Liver (tissue), 9 donors: ENCODE results near the gene ZFP57. TPM values are rescaled to one million over a fixed set of nuclear protein-coding genes. Genes with fewer than 3 reads are reported as not detected.

Experiments used
- DNase-seq: peaks from one replicate; pipeline ENCODE4 v3.0.0-alpha.2; 2017; ENCODE audit warnings: low spot score
- H3K27ac ChIP-seq, 2 donors: one replicate each; pipeline ENCODE4 v1.7.0; 2013; ENCODE audit warnings: inconsistent platforms in 2 of 2, low read length in 2 of 2, control low read depth in 1 of 2, low read depth in 1 of 2, mild to moderate bottlenecking in 1 of 2
- H3K27me3 ChIP-seq, 4 donors: one replicate each; pipeline versions ENCODE4 v1.6.1 to v1.7.0; 2013; ENCODE audit warnings: low read length in 3 of 4, inconsistent platforms in 1 of 4, mild to moderate bottlenecking in 1 of 4, moderate library complexity in 1 of 4; ENCODE audit not compliant: control insufficient read depth in 4 of 4, insufficient read depth in 4 of 4
- H3K36me3 ChIP-seq, 4 donors: one replicate each; pipeline versions ENCODE4 v1.6.1 to v1.7.0; 2013; ENCODE audit warnings: low read length in 3 of 4, mild to moderate bottlenecking in 3 of 4, low read depth in 1 of 4, moderate library complexity in 1 of 4; ENCODE audit not compliant: control insufficient read depth in 4 of 4, insufficient read depth in 3 of 4
- H3K4me1 ChIP-seq, 4 donors: one replicate each; pipeline versions ENCODE4 v1.6.1 to v1.7.0; 2013; ENCODE audit warnings: low read length in 3 of 4, mild to moderate bottlenecking in 3 of 4, moderate library complexity in 1 of 4; ENCODE audit not compliant: control insufficient read depth in 4 of 4, insufficient read depth in 4 of 4
- H3K4me3 ChIP-seq, 3 donors: one replicate each; pipeline versions ENCODE4 v1.6.1 to v1.7.0; 2013; ENCODE audit warnings: low read length in 3 of 3, control low read depth in 1 of 3, low read depth in 1 of 3, mild to moderate bottlenecking in 1 of 3
- H3K9ac ChIP-seq, 2 donors: one replicate each; pipeline ENCODE4 v1.7.0; 2013; ENCODE audit warnings: low read length in 2 of 2, mild to moderate bottlenecking in 2 of 2, moderate library complexity in 2 of 2, control low read depth in 1 of 2, low read depth in 1 of 2
- H3K9me3 ChIP-seq, 4 donors: one replicate each; pipeline versions ENCODE4 v1.6.1 to v1.7.0; 2013; ENCODE audit warnings: low read length in 3 of 4; ENCODE audit not compliant: control insufficient read depth in 4 of 4
- ATF3 ChIP-seq: IDR thresholded peaks from 2 replicates; pipeline ENCODE4 v1.6.1; 2016; ENCODE audit warnings: antibody characterized with exemption
- CTCF ChIP-seq: fragments of 150-350 bp; IDR thresholded peaks from 2 replicates; pipeline ENCODE4 v1.5.1; 2017; ENCODE audit warnings: improper control_type of control experiment, low read depth, low read length; ENCODE audit not compliant: missing input control
- EGR1 ChIP-seq, 2 donors: IDR thresholded peaks; 2 replicates each; pipeline ENCODE4 v1.6.1; 2016 to 2018; ENCODE audit warnings: antibody characterized with exemption in 2 of 2, low read depth in 2 of 2
- FOXA1 ChIP-seq: IDR thresholded peaks from 2 replicates; pipeline ENCODE4 v1.6.1; 2016; ENCODE audit warnings: antibody characterized with exemption
- FOXA2 ChIP-seq: IDR thresholded peaks from 2 replicates; pipeline ENCODE4 v1.6.1; 2016; ENCODE audit warnings: antibody characterized with exemption
- GABPA ChIP-seq, 2 donors: IDR thresholded peaks in 1 of 2; conservative IDR thresholded peaks in 1 of 2; 2 replicates each; pipeline ENCODE4 v1.6.1; 2016; ENCODE audit warnings: antibody characterized with exemption in 2 of 2, mild to moderate bottlenecking in 1 of 2, moderate library complexity in 1 of 2
- HNF4A ChIP-seq, 2 donors: conservative IDR thresholded peaks; 2 replicates each; pipeline ENCODE4 v1.6.1; 2016; ENCODE audit warnings: antibody characterized with exemption in 2 of 2, mild to moderate bottlenecking in 2 of 2
- HNF4G ChIP-seq: IDR thresholded peaks from 2 replicates; pipeline ENCODE4 v1.6.1; 2016; ENCODE audit warnings: antibody characterized with exemption
- JUND ChIP-seq, 2 donors: IDR thresholded peaks; 2 replicates each; pipeline ENCODE4 v1.6.1; 2016; ENCODE audit warnings: antibody characterized with exemption in 2 of 2
- NR2F2 ChIP-seq: IDR thresholded peaks from 2 replicates; pipeline ENCODE4 v1.6.1; 2016; ENCODE audit warnings: antibody characterized with exemption
- RAD21 ChIP-seq, 2 donors: IDR thresholded peaks; 2 replicates each; pipeline ENCODE4 v1.6.1; 2016; ENCODE audit warnings: antibody characterized with exemption in 2 of 2, mild to moderate bottlenecking in 2 of 2
- REST ChIP-seq: IDR thresholded peaks from 2 replicates; pipeline ENCODE4 v1.6.1; 2016; ENCODE audit warnings: antibody characterized with exemption, mild to moderate bottlenecking
- RXRA ChIP-seq, 2 donors: IDR thresholded peaks; 2 replicates each; pipeline ENCODE4 v1.6.1; 2017 to 2018; ENCODE audit warnings: antibody characterized with exemption in 2 of 2, mild to moderate bottlenecking in 1 of 2
- SP1 ChIP-seq: IDR thresholded peaks from 2 replicates; pipeline ENCODE4 v1.6.1; 2018; ENCODE audit warnings: antibody characterized with exemption, mild to moderate bottlenecking
- TAF1 ChIP-seq: conservative IDR thresholded peaks from 2 replicates; pipeline ENCODE4 v1.6.1; 2016; ENCODE audit warnings: antibody characterized with exemption, mild to moderate bottlenecking
- YY1 ChIP-seq: IDR thresholded peaks from 2 replicates; pipeline ENCODE4 v1.6.1; 2016; ENCODE audit warnings: antibody characterized with exemption, mild to moderate bottlenecking
- ZBTB33 ChIP-seq: IDR thresholded peaks from 2 replicates; pipeline ENCODE4 v1.6.1; 2016; ENCODE audit warnings: antibody characterized with exemption
- WGBS: extraction: QIAGEN DNeasy Blood & Tissue Kit; methylation state at CpG from one replicate; pipeline ENCODE4 v1.1.7; 2013; 5-methylcytosine and 5-hydroxymethylcytosine counted together
- polyA plus RNA-seq, 2 donors: library from polyadenylated mRNA; stranded (reverse) in 1 of 2; unstranded in 1 of 2; fragments of 200-250 nt in 1 of 2; fragments of >200 nt in 1 of 2; fragmentation: Nextera tagmentation in 1 of 2; extraction: Ambion mirVana in 1 of 2; gene quantifications; one replicate each; pipeline versions ENCODE4 v1.2.1 to v1.2.3, GENCODE V29; 2013 to 2015
- total RNA-seq, 2 donors: library from RNA; depleted of rRNA; stranded (reverse); fragments of >200 nt; gene quantifications; one replicate each; pipeline ENCODE4 v1.2.3, GENCODE V29; 2014
- TF ChIP-seq, protein P1 (sequence below): IDR thresholded peaks from 2 replicates; pipeline ENCODE4 v1.6.1; 2016; ENCODE audit warnings: antibody characterized with exemption
- donor health status: healthy.
- donor health status: healthy.
- donor health status: healthy.
- donor health status: healthy.
- donor health status: healthy.

ZFP57 gene
- total and polyA plus RNA-seq, 4 donors: not detected

GRCh38 chr6:29656798-29657197, 24.2 kb downstream of the ZFP57 start, which contains the start of gene MOG:
TSS of gene MOG (plus strand) at chr6:29657092. CDS start at chr6:29657210, 118 bp downstream.
- no peak within 1 kb of the TSS for H3K27ac ChIP-seq
- H3K4me1 ChIP-seq: no peaks in the 10 kb centered on the region
- H3K36me3 ChIP-seq: no peaks in the 10 kb centered on the region
- H3K4me3 ChIP-seq: no peak within 1 kb of the TSS
- 82% methylated on average over 4 of the region's 4 CpGs for WGBS
- no peak for DNase-seq
- H3K9ac ChIP-seq: no peak within 1 kb of the TSS
- no peaks in the 10 kb centered on the region for H3K9me3 ChIP-seq
- H3K27me3 ChIP-seq: peaks cover 0 to 3% (median 3%) of the 10 kb centered on the region in 4 donors
- no peak for TF ChIP-seq SP1
- no peak for TF ChIP-seq NR2F2
- no peak for TF ChIP-seq HNF4G
- TF ChIP-seq, protein P1, sequence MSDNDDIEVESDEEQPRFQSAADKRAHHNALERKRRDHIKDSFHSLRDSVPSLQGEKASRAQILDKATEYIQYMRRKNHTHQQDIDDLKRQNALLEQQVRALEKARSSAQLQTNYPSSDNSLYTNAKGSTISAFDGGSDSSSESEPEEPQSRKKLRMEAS: no peak
- no peak for TF ChIP-seq CTCF
- no peak for TF ChIP-seq GABPA (IDR thresholded peaks at IDR 0.05 in 1 of 2, conservative IDR thresholded peaks at IDR 0.05 in 1 of 2)
- no peak for TF ChIP-seq JUND (IDR thresholded peaks at IDR 0.05)
- no peak for TF ChIP-seq REST
- no peak for TF ChIP-seq RAD21 (IDR thresholded peaks at IDR 0.05)
- TF ChIP-seq FOXA2: no peak
- TF ChIP-seq FOXA1: no peak
- no peak for TF ChIP-seq ATF3
- TF ChIP-seq HNF4A (conservative IDR thresholded peaks at IDR 0.05): no peak
- TF ChIP-seq ZBTB33: no peak
- no peak for TF ChIP-seq TAF1
- TF ChIP-seq YY1: no peak
- TF ChIP-seq RXRA (IDR thresholded peaks at IDR 0.05): no peak
- TF ChIP-seq EGR1 (IDR thresholded peaks at IDR 0.05; ENCODE audit: low read depth in 2 of 2): no peak
